Stimulated activated CD4-positive, alpha-beta T cell treated with anti-CD3 and anti-CD28 coated beads, Interleukin-12 subunit alpha, Interleukin-12 subunit beta, amount 100 ng/mL, for 4 hours (primary cell): ENCODE measurements around the gene CHIT1.

ENCODE experiments used
- DNase-seq: peaks from one replicate; pipeline ENCODE4 v3.0.0-alpha.2; 2020

CHIT1 gene

DNA sequence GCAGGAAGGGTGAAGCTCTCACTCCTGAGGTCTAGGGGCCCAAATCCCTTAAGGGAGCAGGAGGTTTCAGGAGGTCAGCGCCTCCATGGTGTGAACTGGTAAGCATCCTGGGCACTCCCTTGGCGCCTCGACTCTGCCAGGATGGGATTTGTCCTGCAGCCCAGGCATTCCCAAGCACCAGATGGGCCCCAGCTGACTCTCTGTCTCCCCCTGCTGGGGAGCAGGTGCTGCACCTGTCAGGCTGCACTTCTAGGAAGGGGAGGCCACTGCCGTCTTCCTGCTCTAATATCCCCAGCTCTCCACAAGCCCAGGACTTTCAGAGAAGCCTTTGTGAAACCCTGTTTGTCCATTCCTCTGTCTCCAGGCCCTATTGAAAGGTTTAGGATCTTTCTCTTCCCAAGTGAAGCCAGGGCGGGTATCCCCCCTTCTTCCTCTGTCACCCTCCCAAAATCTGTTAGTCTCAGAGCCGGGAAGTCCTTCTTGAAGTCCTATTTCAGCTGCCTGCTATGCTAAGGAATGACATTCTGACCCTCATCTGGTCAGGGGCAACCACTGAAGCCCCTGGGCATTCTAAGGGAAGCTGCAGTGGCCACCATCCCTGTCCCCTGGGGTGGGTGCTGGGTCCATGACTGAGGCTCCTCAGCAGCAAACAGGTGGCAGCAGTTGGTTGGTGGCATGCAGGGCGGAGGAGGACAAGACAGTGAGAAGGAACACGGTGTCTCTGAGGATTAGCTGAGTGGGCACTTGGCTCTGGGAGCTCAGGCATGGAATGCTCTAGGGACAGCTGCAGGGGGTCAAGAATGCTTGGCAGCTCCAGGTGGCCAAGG is 57.1 kb downstream of the CHIT1 start:
- peak; percentile 43 for DNase-seq

DNA sequence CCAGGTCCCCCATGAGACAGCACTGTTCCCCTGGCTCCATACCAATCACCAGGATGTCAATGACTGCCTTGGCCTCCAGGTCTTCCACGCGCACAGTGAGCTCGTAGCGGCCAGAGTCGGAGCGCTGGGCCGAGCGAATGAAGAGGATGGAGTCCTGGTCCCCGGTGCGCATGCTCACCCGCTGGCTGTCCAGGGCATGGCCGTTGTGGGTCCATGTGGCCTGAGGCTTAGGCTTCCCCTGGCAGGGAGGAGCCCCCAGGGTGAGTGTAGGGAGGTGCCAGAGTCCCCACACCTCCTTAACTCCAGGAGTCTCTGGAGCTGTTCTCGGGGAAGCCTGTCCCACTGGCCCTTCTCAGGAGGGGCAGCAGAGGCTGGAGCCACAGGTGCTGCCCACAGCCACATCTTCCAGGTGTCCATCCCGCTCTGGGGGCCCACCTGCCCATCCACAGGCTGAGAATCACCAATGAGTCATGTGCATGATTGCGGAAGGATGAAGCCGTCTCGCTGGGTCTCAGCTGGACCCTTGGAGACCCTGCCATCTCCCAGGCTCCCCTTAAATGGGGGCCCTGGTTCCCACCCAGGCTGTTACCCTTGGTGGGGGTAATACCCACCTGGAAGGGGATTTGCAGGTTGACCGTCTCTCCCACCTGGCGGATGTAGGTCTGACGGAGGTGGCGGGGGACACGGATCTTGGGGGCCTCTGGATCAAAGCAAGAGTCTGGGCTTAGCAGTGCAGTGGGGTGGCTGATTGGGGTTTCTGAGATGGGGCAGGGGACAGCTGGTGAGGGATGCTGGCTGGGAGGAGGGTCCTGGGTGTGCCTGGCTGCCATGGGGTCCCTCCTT is 57.9 kb downstream of the CHIT1 start:
- no peak for DNase-seq

DNA sequence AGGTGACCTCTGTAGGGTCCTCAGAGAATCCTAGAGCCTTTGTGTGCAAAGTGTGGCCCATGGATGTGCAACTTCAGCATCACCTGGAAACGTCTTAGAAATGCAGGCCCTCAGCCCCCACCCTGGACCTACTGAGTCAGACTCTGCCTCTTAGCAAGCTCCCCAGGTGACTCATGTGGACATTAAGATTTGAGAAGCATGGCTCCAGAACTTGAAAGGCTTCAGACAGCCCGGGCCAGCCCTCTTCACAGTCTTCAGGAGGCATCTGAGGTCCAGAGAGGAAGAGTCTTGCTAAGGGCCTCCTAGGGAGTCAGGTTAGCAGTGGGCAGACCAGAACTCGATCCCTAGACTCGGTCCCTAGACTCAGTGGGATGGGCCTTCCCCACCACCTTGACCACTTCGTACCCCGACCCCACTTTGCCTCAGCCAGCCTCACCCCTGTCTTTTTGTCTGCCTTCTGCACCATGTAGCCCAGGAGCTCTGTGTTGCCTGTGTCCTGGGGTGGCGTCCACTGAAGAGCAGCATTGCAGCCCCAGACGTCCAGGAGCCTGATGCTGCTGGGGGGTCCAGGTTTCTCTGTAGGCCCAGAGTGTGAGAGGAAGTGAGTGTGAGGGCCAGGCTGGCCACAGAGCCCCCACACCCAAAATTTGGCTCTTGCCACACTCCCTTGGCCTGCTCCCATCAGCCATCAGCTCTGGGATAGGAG is 58.7 kb downstream of the CHIT1 start:
- DNase-seq = no peak

DNA sequence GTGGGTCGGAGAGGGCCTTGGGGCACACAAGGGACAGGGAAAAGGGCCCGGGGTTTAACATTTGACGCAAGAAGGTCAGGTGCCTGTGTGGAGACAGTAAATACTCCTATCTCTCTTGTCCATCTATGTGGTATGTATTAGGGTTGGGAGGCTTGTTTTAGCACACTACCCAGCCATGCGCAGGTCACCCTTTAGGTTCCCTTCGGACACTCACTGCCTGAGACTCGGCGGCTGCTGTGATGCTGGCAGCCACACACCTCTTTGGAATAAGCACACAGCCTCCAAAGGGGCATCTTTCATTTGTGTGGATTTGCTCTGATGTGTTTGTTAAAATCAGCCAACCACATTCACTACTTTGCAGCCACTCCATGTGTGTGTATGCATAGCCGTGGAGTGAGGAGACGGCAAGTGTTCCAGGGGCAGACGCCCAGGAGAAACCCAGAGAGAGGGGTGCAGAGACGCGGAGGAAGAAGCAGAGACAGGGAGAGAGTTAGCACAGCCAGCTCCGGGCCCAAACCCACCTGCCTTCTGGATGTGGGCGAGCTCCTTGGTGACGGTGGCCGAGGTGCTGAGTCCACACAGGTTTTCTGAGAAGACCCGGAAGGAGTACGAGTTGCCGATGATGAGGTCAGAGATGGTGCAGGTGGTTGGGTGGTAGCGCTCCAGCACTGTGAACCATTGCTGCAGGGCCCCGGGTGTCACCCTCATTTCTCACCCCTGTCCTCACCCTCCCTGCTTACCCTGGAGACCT is 59.5 kb downstream of the CHIT1 start:
- no peak for DNase-seq

DNA sequence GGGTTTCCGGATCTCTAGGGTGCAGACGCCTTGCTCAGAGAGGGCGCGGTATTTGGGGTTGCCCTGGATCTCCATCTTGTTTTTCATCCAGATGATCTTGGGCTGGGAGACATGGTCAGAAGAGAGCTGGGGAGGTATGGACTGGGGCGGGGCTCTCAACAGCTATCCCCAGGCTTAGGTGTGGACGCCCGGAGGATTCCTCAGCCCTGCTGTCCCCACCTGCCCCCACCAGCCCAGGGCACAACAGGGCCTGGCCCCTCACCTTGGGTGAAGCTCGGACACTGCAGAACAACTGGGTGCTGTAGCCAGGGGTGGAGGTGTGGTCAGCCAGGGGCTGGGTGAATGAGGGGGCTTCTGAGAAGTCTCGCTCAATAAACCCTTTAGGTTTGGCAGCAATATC is 60.5 kb downstream of the CHIT1 start:
- DNase-seq = no peak

DNA sequence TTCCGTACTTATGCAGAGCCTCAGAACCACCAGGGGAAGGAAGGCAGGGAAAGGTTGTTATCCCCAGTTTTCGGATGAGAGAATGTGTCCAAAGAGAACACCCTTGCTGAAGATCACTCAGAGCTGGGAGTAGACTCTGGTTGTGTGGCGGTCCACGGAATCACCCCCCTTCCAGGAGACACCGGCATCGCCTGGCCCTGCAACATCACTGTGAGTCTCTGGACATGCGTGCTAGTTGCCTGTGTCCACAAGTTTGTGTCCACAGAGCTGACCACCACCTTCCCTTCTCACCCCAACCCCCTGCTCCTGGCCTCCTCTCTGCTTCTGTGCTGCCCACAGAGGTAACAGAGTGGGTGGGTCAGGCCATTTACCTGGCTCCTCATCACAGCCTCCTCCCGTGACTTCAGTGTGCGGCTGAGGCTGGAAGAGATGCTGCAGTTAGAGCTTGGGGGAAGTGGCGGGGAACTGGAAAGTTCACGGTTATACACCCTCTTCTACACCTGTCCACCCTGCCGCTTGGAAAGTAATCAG is 61.2 kb downstream of the CHIT1 start:
- no peak for DNase-seq

DNA sequence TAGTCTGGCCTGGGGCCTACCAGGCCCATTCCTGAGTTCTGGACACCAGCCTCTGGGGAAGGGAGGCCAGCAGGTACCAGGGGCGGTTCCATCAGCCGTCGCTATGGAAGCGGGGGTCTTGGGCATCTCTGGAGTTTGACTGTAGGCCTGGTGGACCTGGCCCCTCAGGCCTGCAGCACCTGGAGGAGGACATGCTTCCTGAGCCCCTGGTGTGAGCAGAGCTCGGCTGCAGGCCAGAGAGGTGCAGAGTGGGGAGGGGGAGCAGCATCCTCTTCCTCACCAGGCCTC is 61.6 kb downstream of the CHIT1 start:
- DNase-seq = no peak

DNA sequence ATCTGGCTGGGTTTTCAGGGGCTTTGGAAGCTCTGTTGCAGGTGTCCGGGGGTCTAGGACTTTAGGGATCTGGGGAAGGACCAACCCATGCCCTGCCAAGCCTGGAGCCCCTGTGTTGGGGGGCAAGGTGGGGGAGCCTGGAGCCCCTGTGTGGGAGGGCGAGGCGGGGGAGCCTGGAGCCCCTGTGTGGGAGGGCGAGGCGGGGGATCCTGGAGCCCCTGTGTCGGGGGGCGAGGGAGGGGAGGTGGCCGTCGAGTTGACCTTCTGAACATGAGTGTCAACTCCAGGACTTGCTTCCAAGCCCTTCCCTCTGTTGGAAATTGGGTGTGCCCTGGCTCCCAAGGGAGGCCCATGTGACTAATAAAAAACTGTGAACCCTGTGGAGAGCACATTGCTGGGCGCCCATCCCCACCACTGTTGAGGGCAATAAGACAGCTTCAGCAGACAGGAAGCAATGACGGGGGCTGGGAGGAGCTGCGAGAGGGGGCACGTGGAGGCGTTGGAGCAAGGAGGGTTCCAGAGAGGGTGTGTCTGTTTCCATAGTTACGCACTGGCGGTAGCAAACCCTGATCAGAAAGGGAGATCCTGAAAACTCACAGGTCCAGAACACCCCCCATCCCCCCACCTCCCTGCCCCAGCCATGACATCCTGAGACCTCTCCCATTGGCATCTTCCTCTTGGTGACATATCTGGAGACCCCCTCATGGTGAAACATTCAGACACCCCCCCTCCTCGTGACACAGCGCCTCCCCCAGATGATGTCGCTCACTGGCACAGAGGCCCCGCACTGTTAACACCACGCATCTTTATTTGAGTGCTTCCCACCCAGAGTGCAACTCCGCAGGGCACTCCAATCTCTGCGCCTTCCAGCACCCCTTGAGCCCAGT is 62.2 kb downstream of the CHIT1 start:
- no peak for DNase-seq

DNA sequence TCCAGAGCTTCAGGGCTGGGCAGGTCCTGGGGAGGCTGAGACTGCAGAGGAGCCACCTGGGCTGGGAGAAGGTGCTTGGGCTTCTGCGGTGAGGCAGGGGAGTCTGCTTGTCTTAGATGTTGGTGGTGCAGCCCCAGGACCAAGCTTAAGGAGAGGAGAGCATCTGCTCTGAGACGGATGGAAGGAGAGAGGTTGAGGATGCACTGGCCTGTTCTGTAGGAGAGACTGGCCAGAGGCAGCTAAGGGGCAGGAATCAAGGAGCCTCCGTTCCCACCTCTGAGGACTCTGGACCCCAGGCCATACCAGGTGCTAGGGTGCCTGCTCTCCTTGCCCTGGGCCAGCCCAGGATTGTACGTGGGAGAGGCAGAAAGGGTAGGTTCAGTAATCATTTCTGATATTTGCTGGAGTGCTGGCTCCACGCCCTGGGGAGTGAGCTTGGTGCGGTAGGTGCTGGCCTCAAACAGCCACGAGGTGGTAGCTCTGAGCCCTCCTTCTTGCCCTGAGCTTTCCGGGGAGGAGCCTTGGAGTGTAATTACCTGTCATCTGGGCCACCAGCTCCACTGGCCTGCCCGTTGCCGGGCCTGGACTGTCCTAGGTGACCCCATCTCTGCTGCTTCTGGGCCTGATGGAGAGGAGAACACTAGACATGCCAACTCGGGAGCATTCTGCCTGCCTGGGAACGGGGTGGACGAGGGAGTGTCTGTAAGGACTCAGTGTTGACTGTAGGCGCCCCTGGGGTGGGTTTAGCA is 63.1 kb downstream of the CHIT1 start:
- DNase-seq = no peak
